ENCODE results near the gene ULK4.

ULK4 gene

GRCh38 chr3:41204369-41204768 lies 757.5 kb downstream of the ULK4 start:
- DNase-seq, result no peak

- DNase-seq, result peak; percentile 19
Measured at GRCh38 chr3:41202834-41203345, 759.0 kb downstream of the ULK4 start.

DNA sequence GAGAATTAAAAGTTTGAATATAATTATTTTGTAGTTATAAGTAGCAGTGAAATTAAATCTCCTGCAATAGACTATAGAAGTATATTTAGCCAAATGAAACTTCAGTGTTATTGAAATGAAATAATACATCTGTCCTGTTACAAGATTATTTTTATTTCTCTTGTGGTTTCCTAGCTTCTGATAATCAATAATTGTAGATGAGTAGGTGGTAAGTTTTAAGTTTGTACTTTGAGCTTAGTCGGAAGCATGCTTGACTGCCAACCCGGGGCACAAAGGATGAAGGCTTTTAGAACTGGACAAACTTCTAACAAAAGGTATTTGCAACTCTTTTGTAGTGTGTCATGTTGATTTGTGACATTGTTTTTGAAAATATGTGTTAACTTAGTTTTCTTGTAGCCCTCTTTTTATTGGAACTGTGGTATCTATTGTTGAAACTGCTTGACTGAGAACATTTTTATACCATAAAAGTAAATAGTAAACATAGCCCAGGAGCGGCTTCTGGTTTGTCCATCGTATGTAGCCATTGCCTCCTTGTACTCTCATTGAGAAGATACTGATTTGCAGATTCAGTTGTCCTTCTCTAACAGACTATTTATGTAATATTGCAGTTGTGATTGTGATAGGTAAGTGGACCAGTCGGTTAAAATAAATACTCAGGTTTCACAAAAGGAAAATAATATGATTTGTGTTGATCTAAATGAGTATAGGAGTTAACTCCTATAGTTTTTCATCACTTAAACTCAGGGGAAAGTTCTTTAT lies 759.6 kb downstream of the ULK4 start:
- DNase-seq, result no peak

DNA sequence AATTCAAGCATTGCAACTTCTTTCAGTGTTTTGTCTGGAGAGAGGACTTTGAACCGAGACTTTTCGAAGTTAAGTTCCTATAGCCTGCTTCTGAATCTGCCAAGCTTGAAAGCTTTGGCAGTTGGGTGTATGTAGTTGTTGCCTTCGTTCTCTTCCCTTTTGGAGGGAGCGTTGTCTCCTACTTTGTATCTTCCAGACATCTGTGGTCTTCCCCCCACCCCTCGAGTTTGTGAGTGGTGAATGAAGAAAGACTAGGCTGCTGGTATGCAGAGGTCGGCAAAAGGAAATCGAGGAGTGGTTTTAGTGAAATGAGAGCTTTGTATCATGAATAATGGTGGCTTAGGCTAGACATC lies 761.3 kb downstream of the ULK4 start:
- peak; percentile 38 for DNase-seq

- peak; percentile 50 for DNase-seq
Measured at GRCh38 chr3:41199866-41200668, 761.8 kb downstream of the ULK4 start.

DNA sequence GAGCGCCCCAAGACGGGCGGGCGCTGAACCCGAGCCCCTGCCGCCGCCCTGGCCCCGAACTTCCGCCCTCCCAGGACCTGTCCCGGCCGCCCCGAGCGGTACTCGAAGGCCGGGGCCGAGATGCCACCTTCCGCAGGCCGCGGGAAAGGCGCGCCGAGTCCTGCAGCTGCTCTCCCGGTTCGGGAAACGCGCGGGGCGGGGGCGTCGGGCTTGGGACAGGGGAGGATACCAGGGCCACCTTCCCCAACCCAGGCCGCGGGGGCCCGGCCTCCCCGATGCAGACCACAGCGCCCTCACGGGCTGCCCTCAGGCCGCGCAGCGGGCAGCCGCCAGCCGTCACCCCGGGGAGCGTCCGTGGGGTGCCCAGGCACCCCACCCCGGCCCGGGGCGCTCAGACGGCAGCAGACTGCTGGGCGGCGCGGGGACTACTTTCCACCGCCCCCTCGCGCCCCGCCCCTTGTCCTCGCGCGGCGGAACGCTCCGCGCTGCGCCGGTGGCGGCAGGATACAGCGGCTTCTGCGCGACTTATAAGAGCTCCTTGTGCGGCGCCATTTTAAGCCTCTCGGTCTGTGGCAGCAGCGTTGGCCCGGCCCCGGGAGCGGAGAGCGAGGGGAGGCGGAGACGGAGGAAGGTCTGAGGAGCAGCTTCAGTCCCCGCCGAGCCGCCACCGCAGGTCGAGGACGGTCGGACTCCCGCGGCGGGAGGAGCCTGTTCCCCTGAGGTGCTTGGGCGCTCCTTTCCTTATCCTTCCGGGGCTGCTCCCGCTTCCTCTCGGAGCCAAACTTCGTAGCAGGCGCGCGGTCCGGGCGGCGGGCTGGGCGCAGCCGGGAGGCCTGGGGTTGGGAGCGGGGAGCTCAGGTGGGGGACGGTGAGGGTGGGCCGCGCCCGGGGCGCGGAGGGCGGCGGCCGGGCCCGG lies 762.7 kb downstream of the ULK4 start, which contains the start of gene CTNNB1:
CTNNB1 (plus strand) TSS at position 556 of the 916 bp plus-strand sequence. CDS start 24,564 bp downstream, outside the sequence.
- DNase-seq, result peak; percentile 94

DNA sequence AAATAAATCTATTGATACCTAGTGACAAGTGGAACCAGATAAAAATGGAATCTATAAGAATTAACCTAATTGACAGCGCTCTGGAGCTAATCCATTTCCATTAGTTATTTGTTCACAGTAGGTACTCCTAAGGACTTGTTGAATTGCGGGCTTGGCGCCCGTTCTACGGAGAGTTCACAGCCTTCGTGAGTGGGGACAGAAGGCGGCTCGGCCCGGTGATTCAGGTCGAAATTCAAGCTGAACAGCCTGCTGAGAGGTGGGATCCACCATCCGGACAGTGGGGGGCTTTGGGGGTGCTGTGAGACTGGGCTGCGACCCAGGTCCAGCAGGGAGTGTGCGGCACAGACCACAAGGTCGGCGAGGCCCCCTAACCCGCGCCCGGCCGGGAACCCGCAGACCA lies 763.4 kb downstream of the ULK4 start:
- DNase-seq, result peak; percentile 15

DNA sequence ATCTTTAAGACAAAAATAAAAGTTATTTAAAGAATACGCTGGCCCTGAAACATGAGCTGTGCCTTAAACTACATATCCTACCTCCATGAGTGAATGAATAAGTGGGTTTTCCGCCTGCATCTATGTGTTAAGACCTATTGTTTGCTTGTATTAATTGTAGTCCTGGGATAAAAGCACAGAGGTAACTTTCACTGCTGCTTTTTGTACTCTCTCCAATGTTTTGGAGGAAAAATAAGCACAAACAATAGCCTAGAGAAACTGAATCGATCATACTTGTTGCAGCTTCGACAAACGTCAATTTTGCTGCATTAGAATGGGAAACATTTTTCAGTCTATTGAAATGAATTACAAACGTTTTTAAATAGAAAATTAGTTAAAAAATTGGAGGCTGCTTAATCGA lies 763.9 kb downstream of the ULK4 start:
- no peak for DNase-seq

All from CD4-positive, alpha-beta T cell treated with Interleukin-10 for 1 hour (primary cell).